HepG2 (cell line): Measurements from ENCODE around the gene JPH4. TPM values are rescaled to one million over a fixed set of nuclear protein-coding genes. Genes with fewer than 3 reads are reported as not detected.
A peak's percentile ranks its signal among the peaks of the same experiment; 100 is the strongest.

ENCODE experiments used
- ATAC-seq: fragments of 200-7000 bp; cut with Tn5 transposase; 3 replicates; pipeline ENCODE4 v1.9.1; 2020; ENCODE audit warnings: mild to moderate bottlenecking, moderate library complexity
- BruUV-seq: library from RNA; stranded (reverse); fragments of 400-500 nt; replicated peaks from 2 replicates; lab custom pipeline; 2021; lab: Mats Ljungman, UMichigan
- CTCF ChIA-PET: fragments of 300-600 bp; formaldehyde crosslinking; extraction: SDS; loops from one replicate; lab custom pipeline; 2021; ENCODE audit warnings: low total read pairs, inconsistent platforms, low intra/inter-chr PET ratio; lab: Yijun Ruan, JAX
- POLR2A ChIA-PET: fragments of 350-600 bp; sonication (Branson Sonifier 250); formaldehyde crosslinking; loops from one replicate; lab custom pipeline; 2020; ENCODE audit warnings: antibody characterized with exemption, inconsistent platforms; lab: Yijun Ruan, JAX
- DNase-seq: peaks from one replicate; pipeline ENCODE4 v3.0.0-alpha.2; 2015; ENCODE audit warnings: low spot score
- FAIRE-seq: peaks from 3 replicates; lab custom pipeline; 2011; peaks lifted over from hg19 to GRCh38; lab: Jason Lieb, UNC
- H2AFZ ChIP-seq: one replicate; pipeline ENCODE4 v1.6.1; 2011; ENCODE audit warnings: low read length, inconsistent platforms
- H3K27ac ChIP-seq: fragments of 300-600 bp; 3 replicates; pipeline ENCODE4 v1.8.0; 2011; ENCODE audit warnings: mixed run types, mild to moderate bottlenecking, mixed read lengths, low read length, inconsistent platforms; ENCODE audit not compliant: insufficient read depth; ENCODE audit errors: extremely low read length
- H3K27me3 ChIP-seq, 2 experiments: fragments of 200-600 bp in 1 of 2; 2 replicates in 1 of 2; 3 replicates in 1 of 2; pipeline versions ENCODE4 v1.6.0 to v1.8.0; 2011; ENCODE audit warnings: low read length in 2 of 2, mild to moderate bottlenecking in 2 of 2, moderate library complexity in 2 of 2, inconsistent platforms in 1 of 2; ENCODE audit not compliant: insufficient read depth in 2 of 2, control insufficient read depth in 1 of 2
- H3K36me3 ChIP-seq, 2 experiments: fragments of 200-600 bp in 1 of 2; replicated peaks in 1 of 2; 2 replicates in 1 of 2; 3 replicates in 1 of 2; pipeline versions ENCODE4 v1.5.1 to v1.8.0; 2011; ENCODE audit warnings: low read length in 2 of 2, inconsistent platforms in 1 of 2; ENCODE audit not compliant: insufficient read depth in 2 of 2, control insufficient read depth in 1 of 2
- H3K4me1 ChIP-seq: 2 replicates; pipeline ENCODE4 v1.5.1; 2012; ENCODE audit warnings: low read length, inconsistent platforms; ENCODE audit not compliant: insufficient read depth
- H3K4me2 ChIP-seq: 2 replicates; pipeline ENCODE4 v1.6.0; 2011; ENCODE audit warnings: low read depth, low read length, inconsistent platforms
- H3K4me3 ChIP-seq, 3 experiments: fragments of 200-600 bp in 1 of 3; sonication (generic), shearing (Covaris generic) in 1 of 3; replicated peaks in 1 of 3; 2 replicates each; pipeline ENCODE4 v1.5.1; 2011 to 2016; ENCODE audit warnings: low read length in 3 of 3, inconsistent platforms in 2 of 3, low read depth in 2 of 3, mild to moderate bottlenecking in 2 of 3, control low read depth in 1 of 3, mixed read lengths in 1 of 3; ENCODE audit not compliant: insufficient read depth in 1 of 3
- H3K79me2 ChIP-seq: one replicate; pipeline ENCODE4 v1.6.1; 2011; ENCODE audit warnings: low read length, inconsistent platforms; ENCODE audit not compliant: insufficient read depth
- H3K9ac ChIP-seq: 2 replicates; pipeline ENCODE4 v1.6.0; 2011; ENCODE audit warnings: mild to moderate bottlenecking, low read depth, low read length, inconsistent platforms; ENCODE audit not compliant: insufficient read depth
- H3K9me3 ChIP-seq: 2 replicates; pipeline ENCODE4 v1.5.1; 2012; ENCODE audit warnings: mild to moderate bottlenecking, low read length
- H4K20me1 ChIP-seq: 2 replicates; pipeline ENCODE4 v1.6.0; 2011; ENCODE audit warnings: inconsistent platforms, mild to moderate bottlenecking, low read length, moderate library complexity; ENCODE audit not compliant: insufficient read depth
- CEBPG ChIP-seq: IDR thresholded peaks from 2 replicates; pipeline ENCODE4 v1.6.1; 2016
- CHCHD3 ChIP-seq: sonication (generic); formaldehyde crosslinking; IDR thresholded peaks from 2 replicates; pipeline ENCODE4 v1.8.0; 2022; ENCODE audit warnings: mild to moderate bottlenecking, missing genetic modification reagents, moderate library complexity
- EP300 ChIP-seq, 3 experiments: sonication (generic) in 1 of 3; formaldehyde crosslinking in 1 of 3; IDR thresholded peaks; 2 replicates each; pipeline versions ENCODE4 v1.5.1 to v1.6.1; 2011 to 2020; ENCODE audit warnings: low read depth in 2 of 3, low read length in 2 of 3, borderline replicate concordance in 1 of 3, improper control_type of control experiment in 1 of 3, mild to moderate bottlenecking in 1 of 3, missing genetic modification reagents in 1 of 3, moderate library complexity in 1 of 3
- FOSL1 ChIP-seq: sonication (generic); formaldehyde crosslinking; IDR thresholded peaks from 2 replicates; pipeline ENCODE4 v1.9.0; 2021; ENCODE audit warnings: missing genetic modification reagents, borderline replicate concordance
- HCFC1 ChIP-seq: fragments of 150-350 bp; IDR thresholded peaks from 2 replicates; pipeline ENCODE4 v1.6.1; 2014; ENCODE audit warnings: low read depth, low read length
- HNRNPUL1 ChIP-seq: fragments of 200-400 bp; formaldehyde crosslinking; IDR thresholded peaks from 2 replicates; pipeline ENCODE4 v1.6.1; 2017; ENCODE audit warnings: low read depth, mild to moderate bottlenecking, low read length, moderate library complexity
- HOXA7 ChIP-seq: sonication (generic); formaldehyde crosslinking; IDR thresholded peaks from 2 replicates; pipeline ENCODE4 v1.8.1; 2022; ENCODE audit warnings: mild to moderate bottlenecking, missing genetic modification reagents, moderate library complexity
- PAF1 ChIP-seq: IDR thresholded peaks from 2 replicates; pipeline ENCODE4 v1.6.1; 2016; ENCODE audit warnings: missing genetic modification reagents, missing compliant biosample characterization
- PHF21A ChIP-seq: sonication (generic); formaldehyde crosslinking; IDR thresholded peaks from 2 replicates; pipeline ENCODE4 v1.5.0; 2020; ENCODE audit warnings: mild to moderate bottlenecking, missing genetic modification reagents
- RFX3 ChIP-seq: IDR thresholded peaks from 2 replicates; pipeline ENCODE4 v1.6.1; 2016; ENCODE audit warnings: missing biosample characterization, missing genetic modification reagents
- SMC3 ChIP-seq: IDR thresholded peaks from 2 replicates; pipeline ENCODE4 v1.6.1; 2011; ENCODE audit warnings: low read length, improper control_type of control experiment
- ZBTB7B ChIP-seq: sonication (generic); formaldehyde crosslinking; IDR thresholded peaks from 2 replicates; pipeline ENCODE4 v1.4.0; 2020; ENCODE audit warnings: missing genetic modification reagents
- ZKSCAN5 ChIP-seq: sonication (generic); formaldehyde crosslinking; IDR thresholded peaks from 2 replicates; pipeline ENCODE4 v1.5.1; 2020; ENCODE audit warnings: mild to moderate bottlenecking, missing genetic modification reagents
- ZNF317 ChIP-seq: sonication (generic); formaldehyde crosslinking; IDR thresholded peaks from 2 replicates; pipeline ENCODE4 v1.5.0; 2020; ENCODE audit warnings: mild to moderate bottlenecking, missing genetic modification reagents
- ZNF350 ChIP-seq: sonication (generic); formaldehyde crosslinking; IDR thresholded peaks from 2 replicates; pipeline ENCODE4 v1.4.0; 2020; ENCODE audit warnings: mild to moderate bottlenecking, low read depth, missing genetic modification reagents, borderline replicate concordance
- ZNF614 ChIP-seq: IDR thresholded peaks from 2 replicates; pipeline ENCODE4 v1.6.1; 2018; ENCODE audit warnings: missing biosample characterization, missing genetic modification reagents, inconsistent platforms, borderline replicate concordance
- ZNF629 ChIP-seq: sonication (generic); formaldehyde crosslinking; conservative IDR thresholded peaks from 2 replicates; pipeline ENCODE4 v1.5.0; 2020; ENCODE audit warnings: missing genetic modification reagents
- ZNF772 ChIP-seq: sonication (generic); formaldehyde crosslinking; IDR thresholded peaks from 2 replicates; pipeline ENCODE4 v1.5.0; 2020; ENCODE audit warnings: mild to moderate bottlenecking, missing genetic modification reagents
- ZNF850 ChIP-seq: sonication (generic); formaldehyde crosslinking; conservative IDR thresholded peaks from 2 replicates; pipeline ENCODE4 v1.9.0; 2021; ENCODE audit warnings: mild to moderate bottlenecking, missing genetic modification reagents
- WGBS: methylation state at CpG from one replicate; pipeline ENCODE4 v1.1.6; 2017; ENCODE audit warnings: low lambda C conversion rate; 5-methylcytosine and 5-hydroxymethylcytosine counted together
- in situ Hi-C: cut with HindIII; loops from 2 replicates; pipeline ENCODE4 v1.10.0; 2017; ENCODE audit warnings: low pct_unique_long_range_greater_than_20kb; ENCODE audit not compliant: extremely low pct_ligation_motif_present
- intact Hi-C: fragments of 100-400 bp; cut with micrococcal nuclease; formaldehyde crosslinking; loops from one replicate; pipeline ENCODE4 v1.10.0; 2022; ENCODE audit not compliant: unreplicated experiment
- polyA plus RNA-seq, 8 experiments: library from polyadenylated mRNA; depleted of rRNA in 3 of 8; stranded (reverse) in 7 of 8; unstranded in 1 of 8; fragments of >200 nt; fragmentation: Illumina TruSeq in 4 of 8; extraction: Trizol in 4 of 8; gene quantifications; 2 replicates each; pipeline versions ENCODE4 v1.2.1 to v1.2.3, GENCODE V29; 2011 to 2016; ENCODE audit warnings: low read depth in 4 of 8, missing spikeins in 1 of 8, mixed read lengths in 1 of 8; ENCODE audit not compliant: insufficient read depth in 1 of 8
- total RNA-seq, 5 experiments: library from RNA; depleted of rRNA; stranded (reverse); fragments of >200 nt; fragmentation: Illumina TruSeq; extraction: Trizol; gene quantifications; 2 replicates each; pipeline ENCODE4 v1.2.3, GENCODE V29; 2016; ENCODE audit warnings: low read depth in 1 of 5
- TF ChIP-seq, protein P1 (sequence below): IDR thresholded peaks from 2 replicates; pipeline ENCODE4 v1.6.1; 2016
- TF ChIP-seq, protein P2 (sequence below): IDR thresholded peaks from 2 replicates; pipeline ENCODE4 v1.6.1; 2016

The JPH4 gene
- total and polyA plus RNA-seq, 2 of the 13 experiments (the other 11 are each of a cell fraction or from before 2014, with no cell fraction given) = 0.08 to 0.22 TPM

DNA sequence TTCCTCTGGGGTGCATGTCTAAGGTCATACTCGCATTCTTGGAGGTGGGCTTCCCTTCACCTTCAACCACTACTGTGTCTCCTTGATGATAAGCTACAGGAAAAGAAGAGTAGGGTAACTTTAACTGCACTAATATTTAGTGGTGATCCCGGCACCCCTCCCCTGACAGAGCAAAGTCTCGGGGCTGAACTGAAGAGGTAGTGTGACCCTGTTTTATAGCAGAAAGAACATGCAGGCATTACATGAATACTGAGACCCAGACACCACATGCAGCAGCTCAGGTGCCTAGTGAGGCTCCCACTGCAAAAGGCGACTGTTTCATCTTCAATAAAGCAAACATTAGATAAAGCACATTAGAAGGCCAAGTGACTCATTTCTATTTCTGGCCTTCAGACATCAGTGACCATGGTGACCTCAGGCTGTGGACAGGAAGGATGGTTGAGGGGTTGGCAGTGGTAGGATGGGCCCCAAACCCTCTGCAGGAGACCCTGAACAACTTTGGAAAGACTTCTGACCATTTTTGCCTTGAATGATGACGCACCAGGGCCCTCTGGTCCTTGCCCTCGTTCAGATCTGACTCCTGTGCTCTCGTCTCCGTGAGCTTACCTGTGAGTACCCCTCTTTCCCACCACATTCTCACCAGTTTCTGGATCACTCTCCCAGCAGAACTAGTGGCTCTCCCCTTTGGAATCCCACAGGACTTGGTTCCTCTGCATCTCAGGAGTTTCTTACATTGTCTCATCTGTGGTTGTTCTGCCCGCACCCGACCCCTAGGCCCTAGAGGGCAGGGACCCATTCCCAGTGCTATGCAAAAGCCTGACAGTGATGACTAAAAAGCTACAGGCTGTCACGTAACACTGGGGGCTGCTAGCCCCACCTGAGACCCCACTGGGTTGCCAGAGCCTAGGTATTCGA lies 23.8 kb upstream of the JPH4 start:
- intact Hi-C loops = loop anchor here (1.0 kb wide), 1 partner anchor 8 kb away; no protein-coding TSS in a partner anchor
- ATAC-seq (peak; percentile 84), DNase-seq (peak; percentile 98)
- TF ChIP-seq CHCHD3 (CRISPR knock-in tag) (no peak), ZNF629 (peak; percentile 59; the same call in 1 of the 2 replicates), ZBTB7B (CRISPR knock-in tag) (peak; percentile 81), HOXA7 (CRISPR knock-in tag) (no peak), SMC3 (no peak; the same call in 1 of the 2 replicates), RFX3 (CRISPR knock-in tag) (peak; percentile 49; the same call in 1 of the 2 replicates), ZNF614 (CRISPR knock-in tag) (peak; percentile 100), ZKSCAN5 (CRISPR knock-in tag) (no peak), HCFC1 (no peak), ZNF850 (CRISPR knock-in tag) (no peak), PHF21A (CRISPR knock-in tag) (peak; percentile 29; the same call in 1 of the 2 replicates), CEBPG (CRISPR knock-in tag) (peak; percentile 53), ZNF350 (CRISPR knock-in tag) (peak; percentile 83; the same call in 1 of the 2 replicates), EP300 (IDR thresholded peaks at IDR 0.05; ENCODE audit: low read depth in 2 of 2, low read length in 2 of 2) (peak; percentile 84 to 86), EP300 (CRISPR knock-in tag; IDR thresholded peaks at IDR 0.05; ENCODE audit: borderline replicate concordance) (peak; percentile 82), ZNF317 (CRISPR knock-in tag) (peak; percentile 73; the same call in 1 of the 2 replicates), ZNF772 (CRISPR knock-in tag) (peak; percentile 35; the same call in 1 of the 2 replicates), PAF1 (CRISPR knock-in tag) (no peak), FOSL1 (CRISPR knock-in tag) (peak; percentile 91), HNRNPUL1 (no peak)
- TF ChIP-seq, protein P1, sequence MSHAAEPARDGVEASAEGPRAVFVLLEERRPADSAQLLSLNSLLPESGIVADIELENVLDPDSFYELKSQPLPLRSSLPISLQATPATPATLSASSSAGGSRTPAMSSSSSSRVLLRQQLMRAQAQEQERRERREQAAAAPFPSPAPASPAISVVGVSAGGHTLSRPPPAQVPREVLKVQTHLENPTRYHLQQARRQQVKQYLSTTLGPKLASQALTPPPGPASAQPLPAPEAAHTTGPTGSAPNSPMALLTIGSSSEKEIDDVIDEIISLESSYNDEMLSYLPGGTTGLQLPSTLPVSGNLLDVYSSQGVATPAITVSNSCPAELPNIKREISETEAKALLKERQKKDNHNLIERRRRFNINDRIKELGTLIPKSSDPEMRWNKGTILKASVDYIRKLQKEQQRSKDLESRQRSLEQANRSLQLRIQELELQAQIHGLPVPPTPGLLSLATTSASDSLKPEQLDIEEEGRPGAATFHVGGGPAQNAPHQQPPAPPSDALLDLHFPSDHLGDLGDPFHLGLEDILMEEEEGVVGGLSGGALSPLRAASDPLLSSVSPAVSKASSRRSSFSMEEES = peak; percentile 78; the same call in 1 of the 2 replicates
- TF ChIP-seq, protein P2, sequence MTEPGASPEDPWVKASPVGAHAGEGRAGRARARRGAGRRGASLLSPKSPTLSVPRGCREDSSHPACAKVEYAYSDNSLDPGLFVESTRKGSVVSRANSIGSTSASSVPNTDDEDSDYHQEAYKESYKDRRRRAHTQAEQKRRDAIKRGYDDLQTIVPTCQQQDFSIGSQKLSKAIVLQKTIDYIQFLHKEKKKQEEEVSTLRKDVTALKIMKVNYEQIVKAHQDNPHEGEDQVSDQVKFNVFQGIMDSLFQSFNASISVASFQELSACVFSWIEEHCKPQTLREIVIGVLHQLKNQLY (CRISPR knock-in tag) = peak; percentile 79

More for the DNA sequence above, 23.8 kb upstream of the JPH4 start:
- H3K4me2 ChIP-seq = peak overlapping the region; percentile 51
- H2AFZ ChIP-seq = no peak overlapping the region
- in situ Hi-C loops = no loop called here
- H3K79me2 ChIP-seq = no peaks in the 10 kb centered on the region
- peak overlapping the region; percentile 49 for H3K9ac ChIP-seq
- ChIA-PET POLR2A (interaction anchor here (0.7 to 10.5 kb wide), 19 partner anchors 9 to 593 kb away, joined by 3 to 267 read pairs (median 4); partner anchors contain the start of genes ACIN1, AP1G2, C14orf119 and DCAF11), CTCF (interaction anchor here (0.5 to 2.1 kb wide), 2 partner anchors 13 to 29 kb away, joined by 3 to 9 read pairs; no protein-coding TSS in a partner anchor)
- H3K27me3 ChIP-seq = no peaks in the 10 kb centered on the region
- FAIRE-seq = peak; percentile 64
- BruUV-seq = TSS peak; percentile 89
- H3K9me3 ChIP-seq = peaks cover 8% of the 10 kb centered on the region; the same call in 1 of the 2 replicates
- H4K20me1 ChIP-seq = no peaks in the 10 kb centered on the region
- H3K4me3 ChIP-seq = 0 out of 6 replicates have a peak overlapping the region, but pooled peaks of 1 of the 3 experiments have one; percentile 2
- WGBS = 61% methylated on average over 12 of the region's 12 CpGs
- peak overlapping the region; percentile 61 for H3K27ac ChIP-seq
- no peaks in the 10 kb centered on the region for H3K36me3 ChIP-seq
- H3K4me1 ChIP-seq = peaks cover 70% of the 10 kb centered on the region
